Neural progenitor cell (in vitro differentiated cells): ENCODE measurements around the gene DPPA3. TPM values are rescaled to one million over a fixed set of nuclear protein-coding genes. Genes with fewer than 3 reads are reported as not detected.

ENCODE experiments used
- DNase-seq: peaks from one replicate; pipeline ENCODE4 v3.0.0-alpha.2; 2016; ENCODE audit warnings: low spot score
- H2AFZ ChIP-seq: fragments of 200-600 bp; sonication (generic); replicated peaks from 2 replicates; pipeline ENCODE4 v1.6.1; 2016; ENCODE audit warnings: antibody characterized with exemption
- H3F3A ChIP-seq: fragments of 200-600 bp; sonication (generic); 2 replicates; pipeline ENCODE4 v1.6.1; 2016; ENCODE audit warnings: antibody characterized with exemption, low read depth
- H3K27ac ChIP-seq: fragments of 200-600 bp; sonication (generic); 2 replicates; pipeline ENCODE4 v1.5.1; 2016; ENCODE audit warnings: mild to moderate bottlenecking
- H3K27me3 ChIP-seq: fragments of 200-600 bp; sonication (generic); 2 replicates; pipeline ENCODE4 v1.6.1; 2016; ENCODE audit warnings: mild to moderate bottlenecking, moderate library complexity
- H3K36me3 ChIP-seq: fragments of 200-600 bp; sonication (generic); 2 replicates; pipeline ENCODE4 v1.5.1; 2016
- H3K4me1 ChIP-seq: fragments of 200-600 bp; sonication (generic); 2 replicates; pipeline ENCODE4 v1.6.1; 2016; ENCODE audit warnings: mixed run types
- H3K4me2 ChIP-seq: fragments of 200-600 bp; sonication (generic); 2 replicates; pipeline ENCODE4 v1.6.1; 2016
- H3K4me3 ChIP-seq: fragments of 200-600 bp; sonication (generic); 2 replicates; pipeline ENCODE4 v1.5.1; 2016
- H3K79me2 ChIP-seq: fragments of 200-600 bp; sonication (generic); 2 replicates; pipeline ENCODE4 v1.6.1; 2016; ENCODE audit warnings: low read depth
- H3K9ac ChIP-seq: fragments of 200-600 bp; sonication (generic); 2 replicates; pipeline ENCODE4 v1.6.1; 2016
- H3K9me3 ChIP-seq: fragments of 200-600 bp; sonication (generic); 2 replicates; pipeline ENCODE4 v1.5.1; 2016; ENCODE audit warnings: low read depth
- H4K20me1 ChIP-seq: fragments of 200-600 bp; sonication (generic); 2 replicates; pipeline ENCODE4 v1.6.1; 2016; ENCODE audit warnings: low read depth
- H3K27ac Mint-ChIP-seq: 3 replicates; pipeline ENCODE4 v1.8.0; 2021; ENCODE audit warnings: mixed read lengths
- H3K27me3 Mint-ChIP-seq: 2 replicates; pipeline ENCODE4 v1.8.0; 2022; ENCODE audit warnings: low read depth, mild to moderate bottlenecking, inconsistent platforms, moderate library complexity, mixed read lengths; ENCODE audit not compliant: insufficient read depth
- H3K36me3 Mint-ChIP-seq: 3 replicates; pipeline ENCODE4 v1.8.0; 2021; ENCODE audit warnings: mixed read lengths
- H3K4me1 Mint-ChIP-seq: 3 replicates; pipeline ENCODE4 v1.8.0; 2021; ENCODE audit warnings: mixed read lengths
- H3K4me3 Mint-ChIP-seq: 3 replicates; pipeline ENCODE4 v1.8.0; 2021; ENCODE audit warnings: mild to moderate bottlenecking, moderate library complexity, mixed read lengths
- H3K9me3 Mint-ChIP-seq: 3 replicates; pipeline ENCODE4 v1.8.0; 2020; ENCODE audit warnings: mixed read lengths
- CTCF ChIP-seq: fragments of 200-600 bp; sonication (generic); IDR thresholded peaks from 2 replicates; pipeline ENCODE4 v1.5.1; 2017; ENCODE audit warnings: antibody characterized with exemption, mild to moderate bottlenecking
- EZH2 ChIP-seq: fragments of 200-600 bp; sonication (generic); IDR thresholded peaks from 2 replicates; pipeline ENCODE4 v1.6.1; 2017; ENCODE audit warnings: antibody characterized with exemption, mild to moderate bottlenecking, moderate library complexity
- EZH2phosphoT487 ChIP-seq: fragments of 200-600 bp; sonication (generic); IDR thresholded peaks from 2 replicates; pipeline ENCODE4 v1.6.1; 2017; ENCODE audit warnings: antibody characterized with exemption
- total RNA-seq: library from RNA; depleted of rRNA; stranded (reverse); fragments of >200 nt; gene quantifications from 2 replicates; pipeline ENCODE4 v1.2.3, GENCODE V29; 2015; ENCODE audit warnings: low replicate concordance

Gene DPPA3
- total RNA-seq, 1 donor from 2014 or later = 0.13 TPM

GRCh38 chr12:7716381-7716780, 5.1 kb downstream of the DPPA3 start:
- TF ChIP-seq EZH2phosphoT487 (no peak), CTCF (peak; percentile 59)
- Histone ChIP-seq H3K27me3 (no peaks in the 10 kb centered on the region), H3K4me2 (no peak overlapping the region), H3K9me3 (no peaks in the 10 kb centered on the region), H3K9ac (no peak overlapping the region), H3F3A (peaks cover 2% of the 10 kb centered on the region), H3K4me1 (peaks cover 1% of the 10 kb centered on the region), H3K36me3 (no peaks in the 10 kb centered on the region), H3K27ac (no peak overlapping the region), H3K4me3 (no peak overlapping the region), H4K20me1 (no peaks in the 10 kb centered on the region), H3K79me2 (no peaks in the 10 kb centered on the region), H2AFZ (no peak overlapping the region)
- Mint-ChIP-seq H3K4me1 (peaks cover 6% of the 10 kb centered on the region), H3K36me3 (no peaks in the 10 kb centered on the region), H3K27me3 (peaks cover 2% of the 10 kb centered on the region), H3K9me3 (peaks cover 6% of the 10 kb centered on the region), H3K4me3 (no peak overlapping the region), H3K27ac (no peak overlapping the region)
- peak; percentile 63 for DNase-seq

- no peak for DNase-seq
Observed at GRCh38 chr12:7719946-7720730, 8.9 kb downstream of the DPPA3 start.

GRCh38 chr12:7723926-7724325, 12.7 kb downstream of the DPPA3 start:
- Histone ChIP-seq H2AFZ (no peak overlapping the region), H4K20me1 (no peaks in the 10 kb centered on the region), H3K27me3 (no peaks in the 10 kb centered on the region), H3K4me3 (no peak overlapping the region), H3K9ac (no peak overlapping the region), H3K27ac (no peak overlapping the region), H3K79me2 (no peaks in the 10 kb centered on the region), H3K9me3 (no peaks in the 10 kb centered on the region), H3K4me1 (no peaks in the 10 kb centered on the region), H3K36me3 (no peaks in the 10 kb centered on the region), H3F3A (no peaks in the 10 kb centered on the region), H3K4me2 (no peak overlapping the region)
- no peak overlapping the region for H3K4me3 Mint-ChIP-seq
- no peaks in the 10 kb centered on the region for H3K36me3 Mint-ChIP-seq
- no peaks in the 10 kb centered on the region for H3K4me1 Mint-ChIP-seq
- no peak for TF ChIP-seq CTCF
- no peak for TF ChIP-seq EZH2phosphoT487
- TF ChIP-seq EZH2 = no peak
- H3K27ac Mint-ChIP-seq = no peak overlapping the region
- no peak for DNase-seq
- H3K9me3 Mint-ChIP-seq = peaks cover 7% of the 10 kb centered on the region
- H3K27me3 Mint-ChIP-seq = peaks cover 7% of the 10 kb centered on the region

More at GRCh38 chr12:7719946-7720730, 8.9 kb downstream of the DPPA3 start:
- Histone ChIP-seq H3K79me2 (no peaks in the 10 kb centered on the region), H2AFZ (no peak overlapping the region), H3K4me2 (no peak overlapping the region), H3F3A (no peaks in the 10 kb centered on the region), H3K4me3 (no peak overlapping the region), H3K27me3 (no peaks in the 10 kb centered on the region), H4K20me1 (no peaks in the 10 kb centered on the region), H3K9me3 (no peaks in the 10 kb centered on the region), H3K36me3 (no peaks in the 10 kb centered on the region), H3K27ac (no peak overlapping the region), H3K4me1 (no peaks in the 10 kb centered on the region), H3K9ac (no peak overlapping the region)
- H3K4me1 Mint-ChIP-seq = peaks cover 6% of the 10 kb centered on the region
- H3K27me3 Mint-ChIP-seq = no peaks in the 10 kb centered on the region
- TF ChIP-seq EZH2 (no peak), CTCF (no peak), EZH2phosphoT487 (no peak)
- no peaks in the 10 kb centered on the region for H3K36me3 Mint-ChIP-seq
- H3K9me3 Mint-ChIP-seq = no peaks in the 10 kb centered on the region
- H3K4me3 Mint-ChIP-seq = no peak overlapping the region
- H3K27ac Mint-ChIP-seq = no peak overlapping the region
